ENCODE data around the gene STXBP1. TPM values are rescaled to one million over a fixed set of nuclear protein-coding genes. Genes with fewer than 3 reads are reported as not detected.
A peak's percentile ranks its signal among the peaks of the same experiment; 100 is the strongest.

STXBP1 gene
- total and polyA plus RNA-seq, 12 donors, result 14.4 to 59.2 (median 46.4) TPM

- no peak for ATAC-seq
- no peak for TF ChIP-seq CTCF (IDR thresholded peaks at IDR 0.05)
- H3K27ac ChIP-seq, result no peak overlapping the region
- H3K27me3 ChIP-seq, result no peaks in the 10 kb centered on the region
- H3K9me3 ChIP-seq, result peaks cover 0 to 6% (median 0%) of the 10 kb centered on the region in 11 donors
- peaks cover 0 to 23% (median 3%) of the 10 kb centered on the region in 9 donors for H3K4me1 ChIP-seq
- no peak for DNase-seq
- no peak overlapping the region for H3K4me3 ChIP-seq
- no peaks in the 10 kb centered on the region for H3K36me3 ChIP-seq
- intact Hi-C loops (cut with DNase I), result loop anchor here in 5 of 10 donors (5.0 to 10.0 kb wide), 5 partner anchors 58 to 380 kb away; partner anchors contain the start of gene CDK9 (in 1 of the 5)
- 97 to 99% methylated on average over 4 of the region's 4 CpGs for WGBS, 2 donors
These were observed 26.8 kb upstream of the STXBP1 start for GRCh38 chr9:127585161-127585819.

GRCh38 chr9:127586096-127586495 is 26.0 kb upstream of the STXBP1 start:
- Histone ChIP-seq H3K27me3 (no peaks in the 10 kb centered on the region), H3K4me3 (no peak overlapping the region), H3K27ac (no peak overlapping the region), H3K9me3 (peaks cover 0 to 6% (median 0%) of the 10 kb centered on the region in 11 donors), H3K36me3 (no peaks in the 10 kb centered on the region), H3K4me1 (peaks cover 0 to 23% (median 3%) of the 10 kb centered on the region in 9 donors)
- DNase-seq (no peak), ATAC-seq (peak in 7 of 8 donors; percentile 5 to 63 (median 12))
- intact Hi-C loops (cut with DNase I), result loop anchor here in 9 of 10 donors (1.0 to 10.0 kb wide), 10 partner anchors 59 to 381 kb away; partner anchors contain the start of genes CDK9 (in 1 of the 9) and TOR2A (in 1 of the 9)
- TF ChIP-seq CTCF (IDR thresholded peaks at IDR 0.05), result no peak
- WGBS, 2 donors, result 77 to 81% methylated on average over 14 of the region's 14 CpGs

- Histone ChIP-seq H3K27me3 (no peaks in the 10 kb centered on the region), H3K9me3 (peaks cover 0 to 6% (median 0%) of the 10 kb centered on the region in 11 donors), H3K4me3 (no peak overlapping the region), H3K27ac (no peak overlapping the region), H3K36me3 (no peaks in the 10 kb centered on the region), H3K4me1 (peaks cover 0 to 23% (median 3%) of the 10 kb centered on the region in 9 donors)
- 49 to 56% methylated on average over 5 of the region's 5 CpGs for WGBS, 2 donors
- peak; percentile 82 to 89 (median 87) for TF ChIP-seq CTCF (IDR thresholded peaks at IDR 0.05)
- intact Hi-C loops (cut with DNase I), result loop anchor here in 9 of 10 donors (1.0 to 10.0 kb wide), 10 partner anchors 59 to 382 kb away; partner anchors contain the start of genes CDK9 (in 1 of the 9) and TOR2A (in 1 of the 9)
- DNase-seq (peak; percentile 65 to 89), ATAC-seq (peak; percentile 88 to 93 (median 90))
These were observed 25.5 kb upstream of the STXBP1 start for GRCh38 chr9:127586537-127586936.

- no peak for TF ChIP-seq CTCF (IDR thresholded peaks at IDR 0.05)
- Histone ChIP-seq H3K4me1 (peaks cover 0 to 23% (median 3%) of the 10 kb centered on the region in 9 donors), H3K9me3 (peaks cover 0 to 6% (median 0%) of the 10 kb centered on the region in 11 donors), H3K27ac (no peak overlapping the region), H3K4me3 (no peak overlapping the region), H3K27me3 (no peaks in the 10 kb centered on the region), H3K36me3 (no peaks in the 10 kb centered on the region)
- DNase-seq (no peak), ATAC-seq (no peak)
- intact Hi-C loops (cut with DNase I), result loop anchor here in 9 of 10 donors (1.0 to 10.0 kb wide), 10 partner anchors 61 to 383 kb away; partner anchors contain the start of genes CDK9 (in 1 of the 9) and TOR2A (in 1 of the 9)
- WGBS, 2 donors, result 80 to 86% methylated on average over 2 of the region's 2 CpGs
These were observed 24.1 kb upstream of the STXBP1 start for GRCh38 chr9:127587966-127588365.

Data from heart right ventricle (tissue), 16 donors.